NT2/D1 (cell line): Measurements from ENCODE around the gene ANGPTL1.

Source experiments
- DNase-seq: peaks from one replicate; pipeline ENCODE4 v3.0.0-alpha.2; 2011; ENCODE audit warnings: low read depth, low spot score
- H3K27me3 ChIP-seq: 2 replicates; pipeline ENCODE4 v1.6.0; 2011; ENCODE audit warnings: mild to moderate bottlenecking; ENCODE audit not compliant: insufficient read length, insufficient read depth
- H3K36me3 ChIP-seq: 2 replicates; pipeline ENCODE4 v1.6.1; 2011; ENCODE audit warnings: mild to moderate bottlenecking, low read length, mixed read lengths; ENCODE audit not compliant: insufficient read depth, insufficient read length
- H3K4me1 ChIP-seq: 2 replicates; pipeline ENCODE4 v1.5.1; 2011; ENCODE audit not compliant: insufficient read depth, insufficient read length
- H3K4me3 ChIP-seq: 2 replicates; pipeline ENCODE4 v1.5.1; 2011; ENCODE audit warnings: low read depth; ENCODE audit not compliant: insufficient read length
- H3K9ac ChIP-seq: 2 replicates; pipeline ENCODE4 v1.6.0; 2011; ENCODE audit warnings: low read depth; ENCODE audit not compliant: insufficient read length
- H3K9me3 ChIP-seq: 2 replicates; pipeline ENCODE4 v1.5.1; 2011; ENCODE audit warnings: mild to moderate bottlenecking, low read length; ENCODE audit not compliant: insufficient read depth
- SUZ12 ChIP-seq: IDR thresholded peaks from 2 replicates; pipeline ENCODE4 v1.6.1; 2011; ENCODE audit not compliant: insufficient read length, insufficient read depth; ENCODE audit errors: extremely low read depth
- YY1 ChIP-seq: IDR thresholded peaks from 2 replicates; pipeline ENCODE4 v1.6.1; 2011; ENCODE audit not compliant: insufficient read length, insufficient read depth
- ZNF274 ChIP-seq: IDR thresholded peaks from 2 replicates; pipeline ENCODE4 v1.6.1; 2011; ENCODE audit warnings: mild to moderate bottlenecking, low read depth, low read length

ANGPTL1 gene

DNA sequence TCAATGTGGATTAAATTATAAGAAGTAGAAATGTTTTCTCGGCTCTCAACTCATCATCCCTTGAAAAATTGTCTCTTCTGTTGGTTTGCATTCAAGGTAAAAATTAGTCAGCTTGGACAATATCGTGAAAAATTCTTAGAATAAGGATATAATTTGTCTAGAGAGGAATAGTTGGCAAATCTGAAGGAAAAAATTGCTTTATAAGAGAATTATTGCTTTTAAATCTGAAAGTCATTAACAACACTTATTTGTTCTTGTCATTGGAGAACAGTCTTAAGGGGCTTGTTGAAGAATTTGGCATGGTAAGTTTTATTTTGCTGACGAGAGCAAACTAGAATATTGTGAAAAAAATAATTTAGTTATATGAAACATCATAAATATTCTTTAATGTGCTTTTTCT is 26.4 kb downstream of the ANGPTL1 start:
- no peaks in the 10 kb centered on the region for H3K36me3 ChIP-seq
- no peak overlapping the region for H3K9ac ChIP-seq
- H3K4me3 ChIP-seq, result no peak overlapping the region
- H3K4me1 ChIP-seq, result no peaks in the 10 kb centered on the region
- DNase-seq, result no peak
- TF ChIP-seq YY1, result no peak
- TF ChIP-seq ZNF274, result no peak
- TF ChIP-seq SUZ12, result no peak
- H3K9me3 ChIP-seq, result no peaks in the 10 kb centered on the region
- no peaks in the 10 kb centered on the region for H3K27me3 ChIP-seq

DNA sequence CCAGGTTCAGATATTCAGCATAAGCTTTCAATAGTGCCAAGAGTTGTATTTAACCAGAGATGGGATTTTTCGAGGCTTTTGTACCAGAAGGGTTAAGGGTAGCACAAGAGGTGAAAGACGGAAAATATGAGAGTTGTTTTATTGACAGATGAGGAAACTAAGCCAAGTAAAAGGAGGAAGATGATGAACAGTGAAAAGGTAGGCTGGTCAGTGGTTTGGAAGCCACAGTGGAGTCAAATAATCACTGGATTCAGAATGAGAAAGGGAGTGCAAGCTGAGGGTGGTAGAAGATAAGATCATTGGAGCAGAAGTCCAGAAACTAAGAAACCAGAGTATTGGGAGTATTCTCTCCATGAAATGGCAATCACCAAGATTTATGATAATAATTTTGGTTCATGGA is 45.7 kb downstream of the ANGPTL1 start:
- no peaks in the 10 kb centered on the region; the same call in 1 of the 2 replicates for H3K9me3 ChIP-seq
- H3K4me3 ChIP-seq, result no peak overlapping the region
- TF ChIP-seq ZNF274, result no peak
- no peak for TF ChIP-seq SUZ12
- no peak for TF ChIP-seq YY1
- peaks cover 3% of the 10 kb centered on the region for H3K36me3 ChIP-seq
- H3K4me1 ChIP-seq, result no peaks in the 10 kb centered on the region
- no peak overlapping the region for H3K9ac ChIP-seq
- DNase-seq, result no peak
- no peaks in the 10 kb centered on the region for H3K27me3 ChIP-seq

- no peak for DNase-seq
Observed at GRCh38 chr1:178821134-178821866, 49.6 kb downstream of the ANGPTL1 start.

DNA sequence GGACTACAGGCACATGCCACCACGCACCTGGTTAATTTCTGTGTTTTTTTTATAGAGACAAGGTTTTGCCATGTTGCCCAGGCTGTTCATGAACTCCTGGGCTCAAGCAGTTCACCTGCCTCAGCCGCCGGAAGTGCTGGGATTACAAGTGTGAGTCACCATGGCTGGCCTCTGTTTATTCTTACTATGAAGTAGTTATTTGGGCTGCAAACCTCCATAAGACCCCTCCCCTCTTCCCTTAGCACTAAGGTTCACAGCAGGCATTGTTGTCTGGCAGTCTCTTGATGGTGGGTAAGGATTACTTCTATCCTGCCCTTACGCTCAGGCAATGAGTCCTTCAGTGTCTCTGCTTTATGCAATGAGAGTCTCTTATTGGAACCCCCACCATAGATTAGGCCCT is 51.8 kb downstream of the ANGPTL1 start:
- peak; percentile 23 for DNase-seq
- peaks cover 3% of the 10 kb centered on the region for H3K4me1 ChIP-seq
- H3K4me3 ChIP-seq, result no peak overlapping the region
- TF ChIP-seq SUZ12, result no peak
- TF ChIP-seq ZNF274, result no peak
- TF ChIP-seq YY1, result no peak
- no peaks in the 10 kb centered on the region for H3K9me3 ChIP-seq
- no peak overlapping the region for H3K9ac ChIP-seq
- peaks cover 8% of the 10 kb centered on the region for H3K36me3 ChIP-seq
- H3K27me3 ChIP-seq, result no peaks in the 10 kb centered on the region

More at GRCh38 chr1:178821134-178821866, 49.6 kb downstream of the ANGPTL1 start:
- Histone ChIP-seq H3K9ac (no peak overlapping the region), H3K9me3 (no peaks in the 10 kb centered on the region; the same call in 1 of the 2 replicates), H3K36me3 (peaks cover 3% of the 10 kb centered on the region), H3K27me3 (no peaks in the 10 kb centered on the region), H3K4me3 (no peak overlapping the region), H3K4me1 (peaks cover 3% of the 10 kb centered on the region)
- no peak for TF ChIP-seq SUZ12
- no peak for TF ChIP-seq ZNF274

DNA sequence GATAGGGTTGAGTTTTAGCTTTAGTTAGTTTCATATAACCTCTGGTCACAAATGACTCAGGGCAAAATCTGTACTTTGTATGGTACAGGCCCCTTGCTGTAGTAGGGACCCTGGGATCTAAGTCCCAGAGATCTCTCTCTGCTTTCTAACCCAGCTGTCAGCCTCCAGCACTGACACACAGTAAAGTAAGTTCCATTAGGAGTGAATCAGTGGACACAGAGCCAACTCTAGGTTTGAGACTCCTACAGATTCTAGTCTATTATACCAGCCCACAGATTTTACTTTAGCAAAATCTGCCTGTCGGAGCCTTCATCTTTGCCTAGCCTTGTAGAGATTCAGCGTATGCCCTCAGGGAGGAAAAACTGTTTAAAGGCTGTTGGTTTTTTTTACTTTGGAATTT is 52.5 kb downstream of the ANGPTL1 start:
- no peak for TF ChIP-seq SUZ12
- no peaks in the 10 kb centered on the region for H3K27me3 ChIP-seq
- DNase-seq, result no peak
- H3K9ac ChIP-seq, result no peak overlapping the region
- no peaks in the 10 kb centered on the region for H3K9me3 ChIP-seq
- no peak overlapping the region for H3K4me3 ChIP-seq
- H3K36me3 ChIP-seq, result peaks cover 8% of the 10 kb centered on the region
- peaks cover 3% of the 10 kb centered on the region for H3K4me1 ChIP-seq

DNA sequence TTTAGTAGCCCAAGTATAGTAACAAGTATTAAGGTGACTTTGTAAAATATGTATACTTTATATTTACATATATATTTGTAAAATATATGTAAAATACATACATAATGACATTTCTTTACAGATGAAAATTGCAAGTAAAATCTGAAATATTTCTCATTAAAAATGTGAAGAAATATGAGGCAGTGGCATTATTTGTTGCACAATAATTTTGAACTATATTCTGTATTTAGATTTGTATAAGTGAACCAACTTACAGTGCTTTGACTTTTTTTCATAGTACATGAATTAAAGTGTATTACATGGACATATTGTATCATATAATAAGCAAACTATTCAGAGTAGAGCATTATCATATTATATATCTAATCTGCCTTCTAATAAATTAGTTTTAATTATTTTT is 60.3 kb downstream of the ANGPTL1 start:
- Histone ChIP-seq H3K36me3 (peaks cover 13% of the 10 kb centered on the region), H3K4me3 (no peak overlapping the region), H3K27me3 (no peaks in the 10 kb centered on the region), H3K4me1 (no peaks in the 10 kb centered on the region), H3K9ac (no peak overlapping the region), H3K9me3 (no peaks in the 10 kb centered on the region)
- no peak for DNase-seq
- TF ChIP-seq SUZ12, result no peak

GRCh38 chr1:178808529-178808928 is 62.3 kb downstream of the ANGPTL1 start:
- no peak for DNase-seq
- Histone ChIP-seq H3K9me3 (no peaks in the 10 kb centered on the region), H3K36me3 (peaks cover 8% of the 10 kb centered on the region), H3K27me3 (no peaks in the 10 kb centered on the region), H3K4me3 (no peak overlapping the region), H3K9ac (no peak overlapping the region), H3K4me1 (no peaks in the 10 kb centered on the region)
- TF ChIP-seq SUZ12, result no peak
- no peak for TF ChIP-seq ZNF274
- no peak for TF ChIP-seq YY1

DNA sequence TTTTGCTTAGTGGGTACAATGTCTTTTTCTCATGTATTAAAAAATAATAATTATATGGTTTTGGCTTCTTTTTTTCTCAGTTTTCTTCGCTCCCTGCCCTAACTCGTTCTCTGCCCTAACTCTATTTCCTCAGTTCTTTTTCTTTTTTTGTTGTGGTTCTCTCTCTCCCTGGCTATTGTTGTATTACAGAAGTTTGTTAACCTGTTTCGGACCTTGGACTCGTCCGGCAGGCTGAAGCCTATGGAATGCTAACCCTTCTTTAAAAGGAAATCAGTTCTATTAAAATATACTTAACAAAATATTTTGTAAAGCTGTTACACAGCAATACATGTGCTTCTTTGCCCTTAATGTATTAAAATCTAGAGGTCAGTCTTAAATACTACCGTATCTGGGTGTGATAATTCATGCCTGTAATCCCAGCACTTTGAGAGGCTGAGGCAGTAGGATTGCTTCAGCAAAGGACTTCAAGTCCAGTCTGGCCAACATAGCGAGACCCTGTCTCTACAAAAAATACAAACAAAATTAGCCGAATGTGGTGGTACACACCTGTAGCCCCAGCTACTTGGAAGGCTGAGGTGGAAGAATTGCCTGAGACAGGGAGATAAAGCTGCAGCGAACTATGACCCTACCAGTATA is 64.1 kb downstream of the ANGPTL1 start:
- H3K27me3 ChIP-seq, result no peaks in the 10 kb centered on the region
- H3K4me3 ChIP-seq, result no peak overlapping the region
- no peak for DNase-seq
- H3K9ac ChIP-seq, result no peak overlapping the region
- TF ChIP-seq ZNF274 (no peak), SUZ12 (no peak), YY1 (no peak)
- H3K4me1 ChIP-seq, result no peaks in the 10 kb centered on the region
- H3K36me3 ChIP-seq, result peaks cover 8% of the 10 kb centered on the region
- H3K9me3 ChIP-seq, result no peaks in the 10 kb centered on the region
